OCI-LY7 (cell line): ENCODE measurements around the gene TBC1D10A. TPM values are rescaled to one million over a fixed set of nuclear protein-coding genes. Genes with fewer than 3 reads are reported as not detected.

ENCODE experiments used
- BruUV-seq: library from RNA; stranded (reverse); fragments of 400-500 nt; replicated peaks from 2 replicates; lab custom pipeline; 2021; lab: Mats Ljungman, UMichigan
- CTCF ChIA-PET: fragments of 300-600 bp; sonication (Branson Sonifier 250); formaldehyde crosslinking; loops from one replicate; lab custom pipeline; 2022; ENCODE audit warnings: antibody characterized with exemption; ENCODE audit not compliant: unreplicated experiment; lab: Charles Lee
- POLR2A ChIA-PET: fragments of 300-600 bp; sonication (Branson Sonifier 250); formaldehyde crosslinking; loops from one replicate; lab custom pipeline; 2022; ENCODE audit warnings: antibody characterized with exemption; lab: Charles Lee
- DNase-seq: peaks from one replicate; pipeline ENCODE4 v3.0.0-alpha.2; 2015; ENCODE audit warnings: low spot score
- H2AFZ ChIP-seq: fragments of 200-600 bp; sonication (generic), shearing (Covaris generic); 2 replicates; pipeline ENCODE4 v1.6.1; 2014; ENCODE audit warnings: mild to moderate bottlenecking, antibody characterized with exemption, low read length, moderate library complexity
- H3K27ac ChIP-seq: fragments of 200-600 bp; sonication (generic); 2 replicates; pipeline ENCODE4 v1.5.1; 2014; ENCODE audit warnings: mixed run types, low read depth, mild to moderate bottlenecking, moderate library complexity, low read length, inconsistent platforms; ENCODE audit not compliant: poor library complexity, severe bottlenecking
- H3K36me3 ChIP-seq: fragments of 200-600 bp; sonication (generic); 2 replicates; pipeline ENCODE4 v1.6.1; 2014; ENCODE audit warnings: mild to moderate bottlenecking, antibody characterized with exemption, low read length, moderate library complexity, mixed read lengths; ENCODE audit not compliant: insufficient read depth
- H3K4me1 ChIP-seq: fragments of 200-600 bp; sonication (generic); 2 replicates; pipeline ENCODE4 v1.5.1; 2014; ENCODE audit warnings: mild to moderate bottlenecking, low read length; ENCODE audit not compliant: insufficient read depth, poor library complexity, severe bottlenecking
- H3K4me2 ChIP-seq: fragments of 200-600 bp; sonication (generic); 2 replicates; pipeline ENCODE4 v1.6.1; 2014; ENCODE audit warnings: mild to moderate bottlenecking, low read length
- H3K4me3 ChIP-seq: fragments of 200-600 bp; sonication (generic); 2 replicates; pipeline ENCODE4 v1.5.1; 2014; ENCODE audit warnings: mild to moderate bottlenecking, low read depth, low read length; ENCODE audit not compliant: poor library complexity, severe bottlenecking
- H3K79me2 ChIP-seq: fragments of 200-600 bp; sonication (generic); 2 replicates; pipeline ENCODE4 v1.6.1; 2016; ENCODE audit warnings: low read depth, mild to moderate bottlenecking, low read length, moderate library complexity, mixed read lengths; ENCODE audit not compliant: insufficient read depth
- H3K9me2 ChIP-seq: fragments of 200-600 bp; sonication (generic); 2 replicates; pipeline ENCODE4 v1.6.1; 2016; ENCODE audit warnings: mild to moderate bottlenecking, low read length, mixed read lengths; ENCODE audit not compliant: insufficient read depth
- H3K9me3 ChIP-seq: fragments of 200-600 bp; sonication (generic); 2 replicates; pipeline ENCODE4 v1.6.1; 2014; ENCODE audit warnings: mild to moderate bottlenecking, mixed run types, low read length, mixed read lengths
- H4K20me1 ChIP-seq: fragments of 200-600 bp; sonication (generic); 2 replicates; pipeline ENCODE4 v1.6.1; 2014; ENCODE audit warnings: mild to moderate bottlenecking, antibody characterized with exemption, low read length, moderate library complexity, mixed read lengths; ENCODE audit not compliant: insufficient read depth
- EZH2phosphoT487 ChIP-seq: fragments of 200-600 bp; sonication (generic); IDR thresholded peaks from 2 replicates; pipeline ENCODE4 v1.6.1; 2018; ENCODE audit warnings: low read depth, borderline replicate concordance, mild to moderate bottlenecking, mixed run types, antibody characterized with exemption, low read length, moderate library complexity, mixed read lengths
- intact Hi-C: fragments of 100-400 bp; cut with micrococcal nuclease; formaldehyde crosslinking; loops from one replicate; pipeline ENCODE4 v1.10.0; 2022; ENCODE audit not compliant: unreplicated experiment
- total RNA-seq, 2 experiments: library from RNA; depleted of rRNA in 1 of 2; stranded (reverse); fragments of >200 nt in 1 of 2; shearing (Covaris generic) in 1 of 2; gene quantifications; 2 replicates each; pipeline ENCODE4 v1.2.3, GENCODE V29; 2014 to 2022
- TF ChIP-seq, protein P1 (sequence below): fragments of 200-600 bp; sonication (generic); conservative IDR thresholded peaks from 2 replicates; pipeline ENCODE4 v1.5.1; 2014; ENCODE audit warnings: mild to moderate bottlenecking, antibody characterized with exemption, low read length, moderate library complexity, mixed read lengths

The TBC1D10A gene
- total RNA-seq, 2 experiments from 2014 or later: 15.1 to 16.2 TPM

GRCh38 chr22:30333707-30334087 lies 7.0 kb upstream of the TBC1D10A start:
- Histone ChIP-seq H3K4me3 (no peak overlapping the region), H3K9me3 (no peaks in the 10 kb centered on the region), H3K4me2 (no peak overlapping the region), H3K9me2 (no peaks in the 10 kb centered on the region), H3K4me1 (no peaks in the 10 kb centered on the region), H2AFZ (no peak overlapping the region), H3K27ac (no peak overlapping the region), H3K79me2 (no peaks in the 10 kb centered on the region), H3K36me3 (peaks cover 79% of the 10 kb centered on the region), H4K20me1 (no peaks in the 10 kb centered on the region)
- CTCF ChIA-PET: no interaction called here
- BruUV-seq: no TSS peak
- no peak for DNase-seq
- POLR2A ChIA-PET: no interaction called here
- intact Hi-C loops: no loop called here
- no peak for TF ChIP-seq EZH2phosphoT487
- TF ChIP-seq, protein P1, sequence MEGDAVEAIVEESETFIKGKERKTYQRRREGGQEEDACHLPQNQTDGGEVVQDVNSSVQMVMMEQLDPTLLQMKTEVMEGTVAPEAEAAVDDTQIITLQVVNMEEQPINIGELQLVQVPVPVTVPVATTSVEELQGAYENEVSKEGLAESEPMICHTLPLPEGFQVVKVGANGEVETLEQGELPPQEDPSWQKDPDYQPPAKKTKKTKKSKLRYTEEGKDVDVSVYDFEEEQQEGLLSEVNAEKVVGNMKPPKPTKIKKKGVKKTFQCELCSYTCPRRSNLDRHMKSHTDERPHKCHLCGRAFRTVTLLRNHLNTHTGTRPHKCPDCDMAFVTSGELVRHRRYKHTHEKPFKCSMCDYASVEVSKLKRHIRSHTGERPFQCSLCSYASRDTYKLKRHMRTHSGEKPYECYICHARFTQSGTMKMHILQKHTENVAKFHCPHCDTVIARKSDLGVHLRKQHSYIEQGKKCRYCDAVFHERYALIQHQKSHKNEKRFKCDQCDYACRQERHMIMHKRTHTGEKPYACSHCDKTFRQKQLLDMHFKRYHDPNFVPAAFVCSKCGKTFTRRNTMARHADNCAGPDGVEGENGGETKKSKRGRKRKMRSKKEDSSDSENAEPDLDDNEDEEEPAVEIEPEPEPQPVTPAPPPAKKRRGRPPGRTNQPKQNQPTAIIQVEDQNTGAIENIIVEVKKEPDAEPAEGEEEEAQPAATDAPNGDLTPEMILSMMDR: no peak

DNA sequence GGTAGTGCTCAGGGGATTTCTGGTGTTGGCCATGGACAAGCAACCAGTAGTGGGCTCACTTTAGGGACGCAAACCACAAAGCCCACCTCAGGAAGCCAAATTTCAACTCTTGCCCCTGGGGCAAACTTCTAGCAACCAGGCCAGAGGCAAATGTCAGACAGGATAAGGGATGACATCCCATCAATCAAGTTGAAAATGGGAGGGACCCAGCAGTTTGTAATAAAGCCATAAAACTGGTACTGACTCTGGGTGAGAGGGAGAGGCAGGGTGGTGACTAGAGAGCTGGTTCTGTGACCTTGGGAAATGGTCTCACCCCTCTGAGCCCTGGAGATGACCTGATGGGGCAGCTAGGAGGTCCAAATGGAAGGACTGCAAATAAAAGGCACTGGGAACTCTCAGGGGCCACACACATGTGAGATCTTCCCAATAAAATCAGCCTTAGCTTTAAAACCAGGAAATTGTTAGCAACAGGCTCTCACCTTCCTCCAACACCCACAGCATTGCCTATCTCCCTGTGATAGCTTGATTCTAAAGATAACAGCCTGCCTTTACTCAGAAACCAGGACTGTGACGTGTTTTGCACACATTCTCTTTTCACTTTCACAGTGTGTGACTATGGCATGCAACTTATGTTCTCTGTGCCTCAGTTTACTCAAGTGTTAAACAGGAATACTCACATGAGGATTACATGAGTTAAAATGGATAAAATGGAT lies 6.4 kb upstream of the TBC1D10A start:
- Histone ChIP-seq H3K36me3 (peaks cover 79% of the 10 kb centered on the region), H3K79me2 (no peaks in the 10 kb centered on the region), H2AFZ (no peak overlapping the region), H4K20me1 (no peaks in the 10 kb centered on the region), H3K4me1 (no peaks in the 10 kb centered on the region), H3K4me2 (no peak overlapping the region), H3K4me3 (no peak overlapping the region), H3K27ac (no peak overlapping the region), H3K9me2 (no peaks in the 10 kb centered on the region), H3K9me3 (no peaks in the 10 kb centered on the region)
- no TSS peak for BruUV-seq
- no peak for DNase-seq
- intact Hi-C loops: no loop called here
- ChIA-PET POLR2A (no interaction called here), CTCF (no interaction called here)
- no peak for TF ChIP-seq EZH2phosphoT487
- TF ChIP-seq, protein P1: no peak

GRCh38 chr22:30332551-30332950 lies 5.8 kb upstream of the TBC1D10A start:
- DNase-seq: no peak
- ChIA-PET POLR2A (interaction anchor here (0.6 kb wide), 1 partner anchor 60 kb away, joined by 3 read pairs; no protein-coding TSS in a partner anchor), CTCF (no interaction called here)
- no peak overlapping the region for H3K27ac ChIP-seq
- H3K4me2 ChIP-seq: no peak overlapping the region
- no peaks in the 10 kb centered on the region for H4K20me1 ChIP-seq
- H3K9me3 ChIP-seq: no peaks in the 10 kb centered on the region
- H2AFZ ChIP-seq: no peak overlapping the region
- BruUV-seq: no TSS peak
- H3K36me3 ChIP-seq: peaks cover 74% of the 10 kb centered on the region
- H3K4me3 ChIP-seq: no peak overlapping the region
- no peak for TF ChIP-seq EZH2phosphoT487
- TF ChIP-seq, protein P1: no peak
- intact Hi-C loops: no loop called here
- H3K4me1 ChIP-seq: peaks cover 6% of the 10 kb centered on the region
- H3K9me2 ChIP-seq: no peaks in the 10 kb centered on the region
- no peaks in the 10 kb centered on the region for H3K79me2 ChIP-seq
